Colonic mucosa (tissue), 4 donors: ENCODE data around the gene CFB. TPM values are rescaled to one million over a fixed set of nuclear protein-coding genes. Genes with fewer than 3 reads are reported as not detected.

Experiments
- DNase-seq: peaks from one replicate; pipeline ENCODE4 v3.0.0-alpha.2; 2020
- H3K27ac ChIP-seq: fragments of 200-600 bp; one replicate; pipeline ENCODE4 v1.8.0; 2021
- H3K27me3 ChIP-seq: fragments of 200-600 bp; one replicate; pipeline ENCODE4 v1.8.0; 2021
- H3K36me3 ChIP-seq: fragments of 200-600 bp; one replicate; pipeline ENCODE4 v1.8.0; 2021
- H3K4me1 ChIP-seq: fragments of 200-600 bp; one replicate; pipeline ENCODE4 v1.8.0; 2021; ENCODE audit warnings: mild to moderate bottlenecking
- H3K4me3 ChIP-seq: fragments of 200-600 bp; one replicate; pipeline ENCODE4 v1.8.0; 2021
- H3K9ac ChIP-seq, 2 donors: one replicate each; pipeline ENCODE4 v1.7.0; 2013; ENCODE audit warnings: control low read depth in 2 of 2, low read depth in 2 of 2, low read length in 2 of 2
- H3K9me3 ChIP-seq: fragments of 200-600 bp; one replicate; pipeline ENCODE4 v1.8.0; 2021
- CTCF ChIP-seq: fragments of 200-600 bp; IDR thresholded peaks from one replicate; pipeline ENCODE4 v1.8.0; 2022; ENCODE audit warnings: antibody characterized with exemption, mild to moderate bottlenecking
- intact Hi-C: fragments of 100-400 bp; cut with DNase I; formaldehyde crosslinking; loops from one replicate; pipeline ENCODE4 v1.14.1; 2022
- total RNA-seq, 2 donors: library from RNA; stranded (reverse); fragmentation: NEBNext Ultra II Directional in 1 of 2; extraction: Animal tissue kit (Norgen Biotek cat#: 25700) in 1 of 2; gene quantifications; one replicate each; pipeline ENCODE4 v1.2.1, GENCODE V29; 2021
- donor health status: healthy.
- donor health status: DM: no; HTN: no; CAD: no.
- donor health status: DM: no; HTN: no; CAD: no.

Gene CFB
- total RNA-seq, 2 donors from 2014 or later = 20.4 to 60.6 TPM

GRCh38 chr6:31952890-31953289 lies 7.0 kb downstream of the CFB start:
- Histone ChIP-seq H3K27ac (no peak overlapping the region), H3K27me3 (no peaks in the 10 kb centered on the region), H3K4me3 (no peak overlapping the region), H3K36me3 (peaks cover 11% of the 10 kb centered on the region), H3K9me3 (no peaks in the 10 kb centered on the region), H3K9ac (no peak overlapping the region), H3K4me1 (peaks cover 4% of the 10 kb centered on the region)
- DNase-seq = no peak
- no peak for TF ChIP-seq CTCF
- intact Hi-C loops = loop anchor here (5.0 to 10.0 kb wide), 3 partner anchors 51 to 278 kb away; partner anchors contain the start of genes SAPCD1 and ZBTB12

- H3K27ac ChIP-seq = no peak overlapping the region
- intact Hi-C loops = loop anchor here (5.0 to 10.0 kb wide), 3 partner anchors 52 to 280 kb away; partner anchors contain the start of genes SAPCD1 and ZBTB12
- no peaks in the 10 kb centered on the region for H3K27me3 ChIP-seq
- peaks cover 11% of the 10 kb centered on the region for H3K36me3 ChIP-seq
- H3K4me3 ChIP-seq = no peak overlapping the region
- no peaks in the 10 kb centered on the region for H3K9me3 ChIP-seq
- H3K4me1 ChIP-seq = peaks cover 6% of the 10 kb centered on the region
- H3K9ac ChIP-seq = no peak overlapping the region
- DNase-seq = no peak
- TF ChIP-seq CTCF = no peak
Measured at GRCh38 chr6:31954511-31954910, 8.6 kb downstream of the CFB start.

DNA sequence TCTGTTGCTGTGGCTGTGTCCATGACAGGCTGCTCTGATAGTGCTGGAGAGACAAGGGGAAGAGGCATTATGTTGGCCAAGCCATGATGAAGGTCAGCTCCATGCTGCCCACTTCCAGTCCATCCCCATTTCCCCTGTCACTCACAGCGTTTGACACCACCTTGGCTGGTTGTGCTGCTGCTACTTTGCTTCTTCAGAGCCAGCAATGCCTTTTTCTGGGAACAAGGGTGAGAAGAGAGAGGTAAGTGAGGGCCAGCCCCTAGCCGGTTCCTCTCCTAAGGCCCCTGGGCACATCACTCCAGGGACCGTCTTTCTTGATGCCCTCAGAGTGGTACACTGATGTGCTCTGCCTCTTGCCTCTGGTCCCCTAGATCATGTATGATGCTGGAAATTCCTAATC lies 10.9 kb downstream of the CFB start:
- no peak for DNase-seq
- intact Hi-C loops = loop anchor here (10.0 kb wide), 2 partner anchors 192 to 282 kb away; partner anchors contain the start of gene SAPCD1
- Histone ChIP-seq H3K9ac (no peak overlapping the region), H3K4me3 (no peak overlapping the region), H3K36me3 (peaks cover 17% of the 10 kb centered on the region), H3K27me3 (no peaks in the 10 kb centered on the region), H3K27ac (no peak overlapping the region), H3K9me3 (no peaks in the 10 kb centered on the region), H3K4me1 (peaks cover 6% of the 10 kb centered on the region)
- TF ChIP-seq CTCF = no peak

DNA sequence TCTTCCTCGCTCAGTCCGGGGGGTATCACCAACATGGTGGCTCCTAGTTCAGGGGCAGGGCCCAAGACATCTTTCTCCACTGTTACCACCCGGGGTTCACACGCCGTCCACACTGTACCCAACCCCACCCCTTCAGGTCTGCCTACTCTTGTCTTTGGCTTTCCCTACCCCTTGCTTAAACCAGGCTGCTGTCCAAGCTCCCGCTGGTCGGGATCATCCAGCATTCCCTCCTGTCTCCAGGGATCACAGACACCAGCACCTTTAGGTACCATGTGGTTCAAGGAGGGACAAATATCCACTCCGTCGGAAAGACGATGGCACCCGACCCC lies 12.5 kb downstream of the CFB start:
- Histone ChIP-seq H3K4me3 (peak overlapping the region; percentile 58), H3K36me3 (peaks cover 17% of the 10 kb centered on the region), H3K27ac (peak overlapping the region; percentile 21), H3K9ac (peak overlapping the region; percentile 81 to 92), H3K27me3 (no peaks in the 10 kb centered on the region), H3K9me3 (no peaks in the 10 kb centered on the region), H3K4me1 (peaks cover 6% of the 10 kb centered on the region)
- DNase-seq = no peak
- no peak for TF ChIP-seq CTCF
- intact Hi-C loops = loop anchor here (10.0 kb wide), 2 partner anchors 194 to 284 kb away; partner anchors contain the start of gene SAPCD1

GRCh38 chr6:31958741-31959739 lies 13.1 kb downstream of the CFB start, which contains the start of the genes NELFE and SKIC2:
TSS of gene NELFE (minus strand) at chr6:31958971. CDS start at chr6:31958446, 525 bp downstream.
TSS of gene SKIC2 (plus strand) at chr6:31959175. CDS start at chr6:31959193, 18 bp downstream.
- Histone ChIP-seq H3K4me3 (peak within 1 kb of the TSS; percentile 58), H3K9ac (peak within 1 kb of the TSS; percentile 81 to 92), H3K36me3 (peaks cover 21% of the 10 kb centered on the region), H3K4me1 (peaks cover 6% of the 10 kb centered on the region), H3K27ac (peak within 1 kb of the TSS; percentile 32), H3K27me3 (no peaks in the 10 kb centered on the region), H3K9me3 (no peaks in the 10 kb centered on the region)
- no peak for TF ChIP-seq CTCF
- peak; percentile 99 for DNase-seq
- intact Hi-C loops = loop anchor here (10.0 kb wide), 2 partner anchors 194 to 284 kb away; partner anchors contain the start of gene SAPCD1
